GM18519 (cell line): ENCODE measurements around the gene BICDL2.

Experiments
- ATAC-seq: cut with Tn5 transposase; IDR thresholded peaks from one replicate; pipeline ENCODE4 v1.9.1; 2021; ENCODE audit warnings: mild to moderate bottlenecking, moderate library complexity; ENCODE audit not compliant: unreplicated experiment, low FRiP score

Gene BICDL2

GRCh38 chr16:2988590-2989099 is 48.1 kb downstream of the BICDL2 start:
- ATAC-seq, result no peak

DNA sequence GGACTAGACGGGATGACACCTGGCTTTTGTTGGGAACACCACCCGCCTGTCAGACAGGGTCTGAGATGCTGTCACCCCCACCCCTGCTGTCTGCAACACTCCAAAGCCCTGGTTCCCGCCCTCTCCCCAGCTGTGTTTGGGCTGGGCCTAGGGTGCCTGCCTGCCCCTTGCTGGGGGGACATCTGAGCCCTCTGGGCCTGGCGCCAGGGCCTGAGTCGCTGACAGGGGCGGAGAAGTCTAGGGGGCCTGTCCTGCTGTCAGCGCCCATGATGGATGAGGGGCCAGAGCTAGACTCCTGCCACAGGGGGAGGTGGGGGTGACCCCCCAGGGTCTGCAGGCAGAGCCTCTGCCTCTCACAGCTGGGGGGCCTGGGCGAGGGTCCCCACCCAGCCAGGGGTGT is 48.9 kb downstream of the BICDL2 start:
- ATAC-seq, result no peak

DNA sequence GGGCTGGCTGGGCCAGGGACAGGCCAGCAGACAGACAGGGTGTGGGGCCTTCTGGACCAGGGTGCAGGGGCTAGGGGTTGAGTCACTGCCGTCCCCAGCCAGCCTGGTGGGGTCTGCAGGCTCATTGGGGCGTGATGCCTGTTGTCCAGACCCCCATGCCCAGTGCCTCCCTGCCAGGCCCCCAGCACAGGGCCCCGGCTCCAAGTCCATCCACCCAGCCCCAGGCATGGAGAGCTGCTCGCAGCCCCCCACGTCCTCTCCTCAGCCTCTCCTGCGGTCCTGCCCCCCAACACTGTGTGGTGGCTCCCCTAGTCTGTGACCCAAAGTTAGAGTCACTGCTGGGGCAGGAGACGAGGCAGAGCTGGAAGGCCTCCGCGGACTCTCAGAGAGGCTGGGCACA is 49.5 kb downstream of the BICDL2 start:
- no peak for ATAC-seq

DNA sequence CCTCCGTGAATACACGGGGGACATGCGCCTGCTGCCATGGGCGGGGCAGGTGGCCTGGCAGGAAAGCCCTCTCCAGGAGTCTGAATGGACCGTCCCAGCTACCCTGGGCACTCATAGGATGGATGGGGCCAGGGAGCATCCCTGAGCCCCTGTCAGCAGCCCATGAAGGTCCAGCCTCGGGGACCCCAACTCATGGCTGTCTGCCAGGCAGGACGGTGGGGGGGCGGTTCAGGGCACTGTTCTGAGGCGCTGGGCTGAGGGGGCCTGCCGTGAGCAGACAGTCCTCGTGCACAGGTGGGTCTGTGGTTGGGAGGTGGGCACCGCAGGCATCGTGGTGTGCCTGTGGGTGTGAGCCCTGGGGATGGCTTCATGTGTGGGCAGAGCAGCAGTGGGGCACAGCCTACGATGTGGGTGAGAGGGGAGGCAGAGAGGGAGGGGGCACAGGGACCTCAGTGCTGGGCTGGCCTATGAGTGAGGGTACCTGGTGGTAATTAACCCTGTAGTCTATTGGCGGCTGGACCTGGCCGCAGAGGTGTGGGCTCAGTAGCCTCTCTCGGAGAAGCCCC is 50.0 kb downstream of the BICDL2 start:
- ATAC-seq, result no peak

DNA sequence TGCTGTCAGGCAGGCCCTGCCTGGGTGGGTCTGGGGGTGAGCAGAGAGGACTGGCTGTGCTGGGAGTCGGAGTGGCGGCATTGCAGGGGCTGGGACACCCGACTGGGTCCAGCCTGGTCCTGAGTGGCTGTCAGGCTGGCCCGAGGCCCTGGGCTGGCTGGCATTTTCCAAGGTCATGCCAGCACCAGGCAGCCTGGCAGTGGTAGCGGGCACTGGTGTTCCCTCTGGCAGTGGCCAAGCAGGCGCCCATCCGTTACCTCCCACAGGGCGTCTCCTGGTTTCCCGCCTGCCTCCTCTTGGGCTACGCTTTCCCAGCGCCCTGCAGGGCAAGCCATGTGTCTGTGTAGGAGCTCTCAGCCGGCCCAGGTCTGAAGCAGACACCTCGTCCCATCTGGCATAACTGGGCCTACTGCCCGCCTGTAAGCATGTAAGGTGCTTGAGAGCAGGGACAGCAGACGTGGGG is 50.8 kb downstream of the BICDL2 start:
- no peak for ATAC-seq

GRCh38 chr16:2985462-2985861 is 51.3 kb downstream of the BICDL2 start:
- no peak for ATAC-seq

DNA sequence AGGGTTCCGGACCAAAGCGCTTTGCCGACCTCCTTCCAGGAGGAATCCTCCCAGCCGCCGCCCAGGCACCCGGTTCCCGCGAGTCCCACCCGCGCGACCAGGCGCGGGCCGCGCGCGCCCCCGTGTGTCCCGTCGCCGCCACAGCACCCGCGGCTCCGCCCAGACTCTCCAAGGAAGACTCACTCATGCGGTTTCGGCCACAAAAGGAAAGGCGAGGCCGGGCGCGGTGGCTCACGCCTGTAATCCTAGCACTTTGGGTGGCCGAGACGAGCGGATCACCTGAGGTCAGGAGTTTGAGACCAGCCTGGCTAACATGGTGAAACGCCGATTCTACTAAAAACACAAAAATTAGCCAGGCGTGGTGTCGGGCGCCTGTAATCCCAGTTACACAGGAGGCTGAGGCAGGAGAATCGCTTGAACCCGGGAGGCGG is 53.0 kb downstream of the BICDL2 start:
- ATAC-seq, result no peak

GRCh38 chr16:2982402-2982801 is 54.3 kb downstream of the BICDL2 start:
- ATAC-seq, result no peak

DNA sequence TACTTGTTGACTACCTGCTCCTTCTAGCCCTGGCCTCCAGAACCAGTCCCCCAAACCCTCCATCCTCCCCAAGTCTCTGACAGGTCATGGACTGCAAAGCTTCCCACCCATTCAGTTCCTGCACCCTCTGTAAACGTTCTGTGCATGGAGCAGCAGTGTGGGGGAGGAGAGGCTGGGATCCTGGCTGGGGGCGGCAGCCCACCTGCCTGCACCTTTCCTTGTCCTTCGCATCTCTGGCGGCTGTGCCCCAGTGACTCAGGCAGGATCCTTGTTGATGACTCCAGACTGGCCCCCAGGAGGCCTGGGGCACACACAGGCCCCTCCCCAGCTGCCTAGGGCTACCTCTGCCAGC is 54.9 kb downstream of the BICDL2 start:
- no peak for ATAC-seq

GRCh38 chr16:2981177-2981898 is 55.4 kb downstream of the BICDL2 start:
- ATAC-seq, result no peak

- ATAC-seq, result peak; percentile 44
Measured at GRCh38 chr16:2980227-2981176, 56.2 kb downstream of the BICDL2 start, which contains the start of gene PKMYT1. Gene PKMYT1 (minus strand): TSS chr16:2980446. CDS start chr16:2979657, 789 bp downstream.

DNA sequence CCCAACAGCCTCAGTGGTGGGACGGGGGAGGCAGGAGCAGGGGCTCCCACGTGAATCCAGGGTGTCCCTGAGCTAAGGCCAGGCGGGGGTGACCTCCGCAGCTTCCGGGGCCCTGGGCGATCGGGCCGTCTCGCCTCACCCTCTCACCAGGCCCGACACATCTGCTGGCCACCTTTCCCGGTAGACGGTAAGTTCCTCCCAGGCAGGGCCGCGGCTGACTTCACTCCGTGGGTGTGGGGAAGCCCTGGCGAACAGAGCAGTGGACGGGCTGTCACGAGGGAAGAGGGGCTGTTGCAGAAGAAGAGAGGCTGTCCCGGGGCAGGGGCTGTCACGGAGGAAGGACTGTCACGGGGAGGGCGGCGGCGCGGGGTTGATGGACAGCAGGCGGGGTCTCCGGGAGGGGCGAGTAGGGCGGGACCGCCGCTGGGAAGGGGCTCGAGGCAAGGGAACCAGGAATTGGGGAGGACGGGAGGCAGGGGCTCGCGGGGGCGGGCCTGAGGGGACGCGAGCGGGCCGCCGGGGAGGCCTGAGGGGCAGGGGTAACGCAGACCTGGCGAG is 57.0 kb downstream of the BICDL2 start:
- ATAC-seq, result no peak
